Activated T-cell treated with anti-CD3 and anti-CD28 coated beads for 4 hours (primary cell): ENCODE results near the gene ADAMTS19.
A peak's percentile ranks its signal among the peaks of the same experiment; 100 is the strongest.
"Not testable (repeated sequence)": the region's sequence is repeated elsewhere in the genome, so short reads cannot be mapped to it uniquely, and the experiment has no call there.

Source experiments
- DNase-seq: peaks from one replicate; pipeline ENCODE4 v3.0.0-alpha.2; 2020

Gene ADAMTS19

DNA sequence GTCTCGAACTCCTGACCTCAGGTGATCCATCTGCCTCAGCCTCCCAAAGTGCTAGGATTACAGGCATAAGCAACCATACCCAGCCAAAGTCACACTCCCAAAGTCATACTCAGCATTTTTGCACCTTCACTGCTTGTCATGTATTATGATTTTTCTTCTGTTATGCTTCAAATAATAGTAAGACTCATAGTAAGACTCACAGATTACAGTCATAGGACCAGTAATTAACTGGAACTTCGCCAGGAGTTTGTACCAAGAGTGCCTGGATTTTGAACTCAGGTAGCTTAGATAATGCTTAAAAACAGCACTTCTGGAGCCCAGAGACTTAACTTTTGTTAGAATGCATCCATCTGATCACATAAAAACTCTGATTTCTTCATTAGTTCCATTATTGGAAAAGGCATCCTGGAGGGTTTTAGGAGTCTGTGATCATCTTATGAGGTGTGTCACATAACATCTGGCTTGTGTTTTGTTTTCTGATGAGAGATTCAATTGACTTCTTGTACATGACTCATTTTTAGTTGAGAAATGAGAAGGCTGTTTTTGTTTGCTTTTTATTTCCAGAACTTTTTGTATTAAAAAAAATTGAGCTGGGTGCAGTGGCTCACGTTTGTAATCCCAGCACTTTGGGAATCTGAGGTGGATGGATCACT is 131.5 kb downstream of the ADAMTS19 start:
- no peak for DNase-seq

DNA sequence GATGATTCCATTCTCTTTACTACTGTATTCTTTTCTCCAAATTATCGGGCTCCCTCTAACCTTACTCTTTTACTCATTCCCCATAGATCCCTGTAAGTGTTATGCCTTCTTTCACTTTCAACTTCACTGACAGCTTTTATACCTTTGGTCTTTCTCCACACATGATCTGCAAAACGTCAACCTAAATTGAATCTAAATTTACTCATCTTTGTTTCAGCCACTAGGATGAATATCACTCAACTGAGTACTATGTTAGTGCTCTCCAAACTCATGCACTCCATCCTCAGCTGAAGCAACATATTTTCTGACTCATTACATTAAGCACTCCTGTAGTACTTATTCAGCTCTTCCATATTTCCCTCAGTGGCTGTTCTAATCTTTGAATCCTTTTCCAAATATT is 133.4 kb downstream of the ADAMTS19 start:
- no peak for DNase-seq

DNA sequence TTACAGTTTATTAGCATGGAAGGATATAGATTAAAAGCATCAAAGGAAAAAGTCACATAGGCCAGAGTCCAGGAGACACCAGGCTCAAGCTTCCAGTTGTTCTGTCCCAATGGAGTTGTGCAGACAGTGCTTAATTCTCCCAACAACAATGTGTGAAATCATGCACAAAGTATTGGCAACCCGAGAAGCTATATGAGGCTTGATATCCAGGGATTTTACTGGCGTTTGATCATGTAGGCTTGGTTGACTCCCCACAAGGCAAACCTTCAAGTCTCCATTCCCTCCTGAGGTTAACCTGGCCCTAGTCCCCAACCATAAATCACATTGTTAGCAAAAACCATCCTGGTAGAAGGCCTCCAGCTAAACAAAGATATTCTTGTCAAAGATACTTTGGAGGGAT is 141.5 kb downstream of the ADAMTS19 start:
- no peak for DNase-seq

DNA sequence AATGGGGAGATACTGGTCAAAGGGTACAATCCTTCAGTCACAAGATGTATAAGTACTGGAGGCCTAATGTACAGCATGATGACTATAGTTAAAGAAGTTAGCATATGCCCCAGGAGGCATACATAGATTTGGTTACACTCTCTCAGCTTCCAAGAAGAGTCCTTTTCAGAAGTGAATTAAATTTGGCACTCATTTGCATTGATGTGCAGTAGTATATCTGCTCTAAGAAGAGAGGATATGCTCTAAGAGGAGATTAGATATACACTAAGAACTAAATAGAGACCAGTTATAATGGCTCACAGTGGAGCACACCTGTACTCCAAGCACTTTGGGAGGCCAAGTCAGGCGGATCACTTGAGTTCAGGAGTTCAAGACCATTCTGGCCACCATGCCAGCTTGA is 148.3 kb downstream of the ADAMTS19 start:
- DNase-seq, result no peak

DNA sequence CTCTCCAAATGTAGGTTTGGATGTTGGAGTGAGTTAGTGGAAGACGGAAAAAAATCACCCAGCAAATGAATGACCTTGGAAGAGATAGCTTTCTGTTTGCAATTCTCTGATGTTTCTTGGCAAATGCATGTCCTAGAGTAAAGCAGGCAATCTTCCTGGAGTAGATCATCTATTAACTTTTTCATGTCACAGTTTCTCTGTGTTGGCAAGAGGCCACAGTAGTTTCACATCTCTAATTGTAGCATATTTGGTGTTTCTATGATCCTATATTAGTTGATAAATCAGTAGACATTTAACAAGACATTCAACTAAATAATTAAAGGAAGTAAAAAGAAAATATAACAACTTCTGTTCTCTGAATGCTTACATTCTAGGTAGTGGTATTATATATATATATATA is 149.6 kb downstream of the ADAMTS19 start:
- DNase-seq, result no peak

DNA sequence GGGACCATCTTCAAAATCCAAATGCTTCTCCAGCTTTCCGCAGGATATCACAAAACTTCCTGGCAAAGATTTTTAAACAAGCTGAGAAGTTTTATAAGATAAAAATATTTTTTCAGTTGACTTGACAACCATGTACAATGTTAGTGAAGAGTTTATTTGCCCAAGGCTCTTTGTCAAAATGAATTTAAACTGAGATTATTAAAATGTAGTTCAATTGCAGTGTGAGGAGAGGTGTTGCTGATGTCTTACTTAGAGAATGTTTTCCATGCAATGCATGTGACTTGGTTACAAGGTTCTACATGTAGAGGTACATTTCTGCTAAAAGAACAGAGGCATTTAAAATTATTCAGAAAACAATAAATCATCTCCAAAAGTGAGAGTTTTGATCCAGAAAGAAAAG is 156.4 kb downstream of the ADAMTS19 start:
- DNase-seq, result no peak

DNA sequence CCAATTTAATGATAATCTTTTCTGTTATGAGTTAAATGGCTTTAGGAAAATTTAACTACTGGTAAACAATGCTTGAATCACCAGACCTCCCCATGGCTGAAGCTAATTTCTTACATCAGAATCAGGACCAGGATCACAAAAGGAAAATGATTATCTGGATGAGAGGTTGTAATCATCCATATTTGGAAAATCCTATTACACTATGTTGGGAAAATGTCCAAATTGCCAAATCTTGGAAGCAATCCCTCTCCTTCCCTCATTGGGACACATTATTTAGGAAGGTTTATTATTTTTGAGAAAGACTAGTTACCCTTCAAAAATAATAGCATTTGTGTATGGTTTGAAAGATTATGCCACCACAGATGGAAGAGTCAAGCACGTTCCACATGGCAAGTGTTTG is 157.1 kb downstream of the ADAMTS19 start:
- DNase-seq, result no peak

DNA sequence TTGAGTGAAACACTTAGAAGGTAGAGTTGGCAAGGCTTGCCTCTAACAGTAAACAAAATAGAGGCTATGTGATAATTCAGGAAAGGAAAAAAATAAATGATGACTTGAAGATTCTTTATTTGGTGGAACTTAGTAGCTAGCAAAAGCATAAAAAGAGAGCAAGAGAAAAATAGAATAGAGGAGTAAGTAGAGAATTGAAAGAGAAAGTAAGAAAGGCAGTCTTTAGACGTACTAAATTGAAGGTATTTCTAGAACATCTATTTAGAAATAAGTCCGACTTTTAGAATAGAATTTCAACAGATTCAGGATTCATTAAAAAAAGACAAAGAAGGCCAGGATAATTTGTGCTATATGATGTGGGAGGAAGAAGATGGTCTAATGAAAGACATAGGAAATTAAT is 159.7 kb downstream of the ADAMTS19 start:
- no peak for DNase-seq

DNA sequence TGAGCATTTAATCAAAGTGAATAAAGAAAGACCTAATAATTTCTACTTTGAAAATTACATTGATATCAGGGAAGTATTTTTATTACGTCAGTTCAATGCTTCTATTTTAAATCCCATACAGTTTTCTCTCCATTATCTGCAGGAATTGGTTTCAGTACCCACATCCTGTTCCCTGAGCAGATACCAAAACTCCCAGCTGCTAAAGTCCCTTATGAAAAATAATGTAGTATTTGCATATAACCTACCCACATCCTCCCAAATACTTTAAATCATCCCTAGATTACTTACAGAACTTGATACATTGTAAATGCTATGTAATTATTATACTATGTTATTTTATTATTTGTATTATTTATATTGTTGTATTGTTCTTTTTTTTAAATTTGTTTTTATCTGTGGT is 162.4 kb downstream of the ADAMTS19 start:
- no peak for DNase-seq

DNA sequence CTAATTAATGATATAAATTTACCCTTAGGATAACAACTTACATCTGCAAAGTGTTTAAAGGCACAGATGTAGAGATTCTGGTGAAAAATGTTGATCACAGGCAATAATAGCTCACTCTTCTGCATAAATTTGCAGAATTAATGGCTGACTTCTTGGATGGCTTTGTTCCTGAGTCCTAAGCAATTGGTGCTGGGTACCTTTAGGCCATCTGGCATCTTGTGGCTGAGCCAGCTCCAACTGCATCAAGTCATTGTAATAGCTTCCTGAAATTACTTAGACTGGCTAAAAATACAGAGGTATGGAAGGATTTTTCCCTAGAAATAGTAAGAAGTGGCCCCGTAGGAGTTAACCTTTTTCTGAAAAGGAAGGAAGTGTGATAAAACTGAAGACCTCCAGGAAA is 169.5 kb downstream of the ADAMTS19 start:
- DNase-seq, result no peak

DNA sequence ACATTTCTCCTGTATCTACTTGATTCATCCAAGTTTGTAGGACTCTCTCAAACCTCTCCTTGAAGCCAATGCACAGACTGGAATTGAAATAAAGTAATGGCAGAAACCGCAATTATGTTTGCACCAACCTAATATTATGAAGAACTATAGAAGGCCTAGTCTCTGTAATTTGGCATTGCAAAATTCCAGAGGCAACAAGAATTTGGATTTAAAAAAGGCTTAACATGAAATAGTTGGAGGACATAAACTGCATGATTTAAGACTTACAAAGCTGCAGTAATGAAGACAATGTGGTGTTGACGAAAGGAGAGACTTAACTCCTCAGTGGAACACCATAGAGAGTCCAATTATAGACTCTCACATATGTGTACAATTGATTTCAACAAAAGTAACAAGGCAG is 170.0 kb downstream of the ADAMTS19 start:
- no peak for DNase-seq

DNA sequence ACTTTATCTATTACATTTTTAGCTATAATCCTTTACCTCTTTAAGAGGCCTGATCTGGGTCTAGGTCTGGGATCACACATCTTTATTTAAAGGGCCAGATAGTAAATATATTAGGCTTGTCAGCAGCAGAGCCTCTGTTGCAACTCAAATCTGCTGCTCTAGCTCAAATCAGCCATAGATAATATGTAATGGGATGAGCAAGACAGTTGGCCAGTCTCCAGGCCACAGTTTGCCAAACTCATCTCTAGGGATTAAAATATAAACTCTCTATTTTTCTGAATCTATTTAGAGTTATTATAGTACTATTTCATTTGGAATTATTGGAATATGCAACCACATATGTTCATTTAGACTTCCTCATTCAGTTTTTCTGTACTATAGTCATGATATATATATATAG is 171.9 kb downstream of the ADAMTS19 start:
- DNase-seq, result no peak

DNA sequence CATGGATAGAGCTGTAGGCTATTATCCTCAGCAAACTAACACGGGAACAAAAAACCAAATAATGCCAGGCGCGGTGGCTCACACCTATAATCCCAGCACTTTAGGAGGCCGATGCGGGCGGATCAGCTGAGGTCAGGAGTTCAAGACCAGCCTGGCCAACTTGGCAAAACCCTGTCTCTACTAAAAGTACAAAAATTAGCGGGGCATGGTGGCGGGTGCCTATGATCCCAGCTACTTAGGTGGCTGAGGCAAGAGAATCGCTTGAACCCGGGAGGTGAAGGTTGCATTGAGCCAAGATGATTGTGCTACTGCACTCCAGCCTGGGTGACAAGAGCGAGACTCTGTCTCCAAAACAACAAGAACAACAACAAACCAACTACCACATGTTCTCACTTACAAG is 177.4 kb downstream of the ADAMTS19 start:
- DNase-seq, result not testable (repeated sequence)

DNA sequence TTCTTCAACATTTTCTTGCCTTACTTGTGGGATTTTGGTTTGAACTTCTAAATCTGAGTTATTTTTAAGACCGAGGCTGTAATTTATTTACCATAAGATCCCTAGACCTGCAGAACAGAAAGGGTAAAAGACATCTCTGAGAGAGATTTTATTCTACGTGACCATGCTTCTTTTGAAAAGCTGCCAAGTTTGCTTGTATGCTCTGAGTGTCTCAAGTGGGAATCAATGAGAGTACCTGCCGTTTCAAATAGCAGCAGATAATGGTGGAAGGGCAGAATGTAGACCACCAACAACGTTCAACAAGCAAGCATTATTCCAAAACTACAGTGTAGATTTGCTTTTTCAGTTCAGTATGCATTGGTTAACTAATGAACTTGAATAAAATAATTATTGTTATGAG is 179.2 kb downstream of the ADAMTS19 start:
- DNase-seq, result no peak

DNA sequence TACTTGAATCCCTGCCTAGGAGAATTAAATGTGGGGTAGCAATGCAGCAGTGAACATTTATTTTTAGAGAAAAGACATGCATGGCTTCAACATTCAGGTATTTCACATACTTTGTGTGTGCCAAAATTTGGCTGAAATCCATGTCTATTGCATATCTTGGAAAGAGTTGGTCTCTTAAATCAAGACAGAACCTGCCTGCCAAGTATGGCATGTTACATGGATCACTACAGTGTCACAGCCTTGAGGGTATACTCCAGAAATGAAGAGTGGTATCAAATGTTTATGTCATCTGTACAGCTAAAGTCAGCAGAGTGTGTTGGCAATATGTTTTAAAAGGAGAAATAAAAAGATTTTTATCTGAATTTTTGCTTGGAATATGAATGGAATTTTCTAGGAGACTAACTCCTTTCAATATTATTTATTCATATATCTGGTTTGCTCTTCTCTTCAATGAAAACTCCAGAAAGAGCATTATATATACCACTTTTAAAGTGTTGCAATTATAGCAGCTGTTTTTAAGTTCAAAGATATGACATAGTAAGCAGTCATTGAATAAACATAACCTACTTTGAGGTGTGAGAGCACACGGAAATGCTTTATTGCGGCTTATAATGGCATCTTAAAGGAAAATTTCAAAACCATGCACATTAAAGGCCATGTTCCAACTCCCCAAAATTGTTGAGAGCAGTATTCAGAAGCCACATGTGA is 192.4 kb downstream of the ADAMTS19 start:
- no peak for DNase-seq

DNA sequence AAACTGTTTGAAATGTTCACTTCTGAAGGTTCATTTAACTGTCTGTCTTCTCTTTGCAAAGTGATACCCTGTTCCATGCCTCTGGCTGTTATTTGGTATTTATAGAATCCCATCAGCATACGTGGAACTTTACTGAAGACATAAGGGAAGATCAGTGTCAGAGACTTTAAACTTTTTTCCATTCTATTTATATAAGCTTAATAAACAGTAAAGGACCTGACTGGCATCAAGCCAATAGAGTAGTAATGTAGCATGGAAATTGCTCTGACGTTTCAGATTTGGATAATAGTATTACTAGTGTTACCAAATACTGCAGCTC is 192.9 kb downstream of the ADAMTS19 start:
- no peak for DNase-seq

DNA sequence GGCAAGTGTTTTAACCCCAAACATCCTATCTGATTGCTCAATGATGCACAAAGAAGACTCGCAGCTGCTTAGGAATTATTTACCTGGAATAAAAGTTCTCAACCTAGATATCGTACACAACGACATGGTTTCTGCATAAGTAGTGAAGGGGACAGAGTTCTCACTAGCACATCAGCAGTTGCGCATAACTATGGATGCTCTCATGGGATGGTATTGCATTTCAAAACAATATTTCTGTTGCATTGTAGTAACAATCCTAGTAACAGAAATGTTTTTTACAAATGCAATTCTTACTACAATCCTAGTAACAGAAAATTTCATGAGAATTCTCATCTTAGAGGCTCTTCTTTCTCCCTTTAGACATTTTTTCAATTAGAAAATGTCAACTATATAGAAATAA is 193.3 kb downstream of the ADAMTS19 start:
- no peak for DNase-seq

DNA sequence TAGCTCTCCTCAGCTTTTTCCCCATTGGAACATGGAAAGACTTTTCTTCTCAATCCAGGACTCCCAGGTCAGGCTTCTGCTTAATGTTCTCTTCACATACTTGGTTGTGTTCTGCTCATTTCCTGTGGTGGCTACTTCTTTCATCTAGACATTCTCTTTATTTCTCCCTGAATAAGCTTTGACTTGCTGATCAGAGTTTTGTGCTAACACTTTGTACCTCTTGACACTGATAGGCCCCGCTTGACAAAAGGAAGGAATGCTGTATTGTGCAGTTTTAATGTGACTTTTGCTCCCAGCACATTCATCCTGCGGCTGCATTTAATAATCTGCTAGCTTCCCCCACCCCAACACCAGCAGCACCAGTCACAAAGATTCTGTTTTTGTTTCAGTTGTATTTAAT is 196.9 kb downstream of the ADAMTS19 start:
- no peak for DNase-seq

DNA sequence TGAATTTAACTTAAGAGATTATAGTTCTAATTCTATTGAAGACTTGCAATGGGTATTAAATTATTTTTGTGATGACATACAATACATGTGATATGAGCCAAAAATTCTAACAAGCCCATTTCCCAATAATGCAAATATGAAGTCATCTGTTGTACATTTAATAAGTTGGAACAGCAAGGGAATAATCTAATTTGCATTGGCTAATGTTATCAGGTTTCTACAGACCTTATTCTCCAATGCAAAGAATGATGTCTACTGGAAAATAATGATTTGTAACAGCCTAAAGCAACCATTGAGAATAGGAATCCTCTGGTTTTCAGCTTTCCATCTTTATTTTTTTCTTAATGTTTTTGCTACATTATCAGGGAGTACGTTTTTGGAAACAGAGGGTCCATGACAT is 198.7 kb downstream of the ADAMTS19 start:
- no peak for DNase-seq

DNA sequence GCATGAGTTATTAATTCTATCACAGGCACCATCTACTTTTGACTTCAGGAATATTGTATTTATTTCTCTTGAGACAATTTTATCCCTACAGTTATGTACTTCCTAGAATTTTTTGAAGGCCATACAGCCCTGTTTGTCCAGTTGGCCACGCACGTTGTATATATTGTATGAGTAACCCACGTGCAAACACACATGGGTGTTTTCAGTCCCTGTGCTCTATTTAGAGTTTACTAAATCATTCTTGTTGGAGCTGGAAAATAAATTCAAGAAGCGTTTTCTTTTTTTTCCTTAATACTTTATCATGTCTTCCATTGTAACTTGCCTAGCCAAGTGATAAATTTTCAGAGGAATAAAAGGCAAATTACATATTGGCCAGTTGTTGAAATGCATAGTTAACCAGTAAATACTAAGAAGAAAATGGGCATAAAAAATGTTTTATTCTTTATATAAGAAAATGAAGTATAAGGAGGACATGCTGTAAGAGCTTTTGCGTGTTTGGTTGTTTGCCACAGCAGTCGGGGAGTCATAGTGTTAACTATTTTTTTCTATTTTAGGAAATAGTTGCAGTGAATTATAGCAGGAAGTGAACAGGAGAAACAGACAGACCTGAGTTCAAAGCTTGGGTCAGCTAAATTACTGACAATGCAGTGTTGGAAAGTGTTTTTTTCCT is 201.4 kb downstream of the ADAMTS19 start:
- DNase-seq, result no peak

DNA sequence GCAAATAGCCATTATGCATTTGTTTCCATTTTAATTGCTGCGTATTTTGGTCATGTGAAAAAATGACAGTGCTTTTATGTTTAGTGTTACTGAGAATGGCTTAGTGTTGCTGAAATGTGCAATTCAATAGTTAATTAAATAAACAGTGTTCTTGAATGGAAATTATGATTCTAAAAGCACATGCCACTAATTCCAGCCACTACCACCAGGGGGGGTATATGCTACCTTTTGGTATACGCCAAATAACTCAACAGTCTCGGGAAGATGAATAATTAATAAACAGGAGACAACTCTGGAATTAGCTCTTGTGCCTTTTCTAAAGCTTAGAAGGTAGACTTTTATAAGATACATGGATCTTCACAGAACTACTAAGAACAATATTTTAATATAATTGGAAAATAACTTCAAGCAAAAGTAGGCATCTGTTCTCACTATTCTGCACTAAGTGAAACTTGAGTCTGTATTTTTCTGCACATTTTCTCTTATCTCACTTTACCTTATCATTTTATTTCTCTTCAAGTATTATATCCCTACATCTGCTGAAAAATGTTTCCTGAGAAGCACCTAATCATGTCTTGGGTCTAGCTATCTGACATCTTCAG is 204.3 kb downstream of the ADAMTS19 start:
- peak; percentile 18 for DNase-seq

DNA sequence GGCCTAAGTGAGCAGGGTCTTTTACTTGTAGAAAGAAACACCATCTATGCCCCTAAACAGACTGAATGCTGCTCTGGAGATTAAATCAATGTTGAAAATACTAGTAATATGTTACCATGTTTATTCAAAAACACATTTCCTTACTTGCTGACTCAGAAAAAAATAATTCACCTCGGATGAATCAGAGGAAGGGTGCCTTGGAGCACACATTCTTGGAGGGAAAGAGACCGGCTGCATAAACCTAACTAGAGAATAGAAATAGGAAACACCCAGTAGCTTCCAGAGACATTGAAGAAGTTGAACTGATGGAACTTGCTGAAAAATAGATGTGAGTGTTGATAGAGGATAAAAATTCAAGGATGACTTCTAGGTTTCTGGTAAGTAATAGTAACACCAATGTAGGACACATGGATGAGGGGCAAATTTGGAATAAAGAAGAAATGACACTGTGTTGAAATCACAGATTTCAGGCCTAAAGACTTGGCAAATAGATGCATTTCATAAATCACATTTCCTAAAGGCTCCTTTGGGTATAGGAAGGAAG is 210.9 kb downstream of the ADAMTS19 start:
- no peak for DNase-seq

DNA sequence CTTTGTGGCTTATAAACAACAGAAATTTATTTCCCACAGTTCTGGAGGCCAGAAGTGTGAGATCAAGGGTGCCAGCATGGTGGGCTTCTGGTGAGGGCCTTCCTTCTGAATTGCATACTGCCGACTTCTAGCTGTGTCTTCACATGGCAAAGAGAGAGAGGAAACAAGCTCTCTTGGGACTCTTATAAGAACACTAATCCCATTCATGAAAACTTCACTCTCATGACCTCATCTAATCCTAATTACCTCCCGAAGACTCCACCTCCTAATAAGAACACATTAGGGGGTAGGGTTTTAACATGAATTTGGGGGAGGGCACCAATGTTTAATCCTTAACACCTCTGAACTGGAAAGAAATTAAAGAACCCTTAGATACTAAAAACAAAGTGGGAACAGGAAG is 211.9 kb downstream of the ADAMTS19 start:
- DNase-seq, result no peak

DNA sequence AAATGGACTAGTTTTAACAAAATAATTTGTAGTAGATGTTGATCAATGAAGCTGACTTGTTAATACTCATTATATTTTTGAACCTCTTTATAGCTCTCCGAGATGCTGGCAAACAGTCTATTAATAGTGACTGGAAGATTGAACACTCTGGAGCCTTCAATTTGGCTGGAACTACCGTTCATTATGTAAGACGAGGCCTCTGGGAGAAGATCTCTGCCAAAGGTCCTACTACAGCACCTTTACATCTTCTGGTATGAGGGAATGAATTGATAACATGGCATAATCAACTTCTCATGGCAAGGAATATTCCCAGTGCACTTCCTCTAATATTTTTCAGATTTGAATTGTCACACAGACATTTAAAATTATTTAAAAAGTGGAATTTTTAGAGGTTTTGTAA is 219.6 kb downstream of the ADAMTS19 start:
- DNase-seq, result no peak
